Activated T-cell treated with anti-CD3 and anti-CD28 coated beads, Interleukin-2, amount 50 U/mL, for 4 hours (primary cell): ENCODE measurements around the gene SSR2. TPM values are rescaled to one million over a fixed set of nuclear protein-coding genes. Genes with fewer than 3 reads are reported as not detected.
A peak's percentile ranks its signal among the peaks of the same experiment; 100 is the strongest.

Experiments
- ATAC-seq, 2 donors: fragments of 200-7000 bp; cut with Tn5 transposase; one replicate each; pipeline ENCODE4 v1.10.0; 2021
- DNase-seq: peaks from one replicate; pipeline ENCODE4 v3.0.0-alpha.2; 2020
- H3K27me3 Mint-ChIP-seq: one replicate; pipeline ENCODE4 v1.8.0; 2021; ENCODE audit warnings: low read depth, mixed read lengths
- H3K36me3 Mint-ChIP-seq: one replicate; pipeline ENCODE4 v1.8.0; 2022; ENCODE audit warnings: mixed read lengths; ENCODE audit not compliant: insufficient read depth
- H3K4me1 Mint-ChIP-seq: one replicate; pipeline ENCODE4 v1.8.0; 2021; ENCODE audit warnings: low read depth, mixed read lengths
- H3K4me3 Mint-ChIP-seq: one replicate; pipeline ENCODE4 v1.8.0; 2021; ENCODE audit warnings: mild to moderate bottlenecking, moderate library complexity, mixed read lengths
- H3K9me3 Mint-ChIP-seq: one replicate; pipeline ENCODE4 v1.8.0; 2021; ENCODE audit warnings: mixed read lengths
- total RNA-seq, 3 donors: library from RNA; stranded (reverse); gene quantifications; one replicate each; pipeline ENCODE4 v1.2.1, GENCODE V29; 2021

The SSR2 gene
- total RNA-seq, 3 donors from 2014 or later: 167 to 183 (median 173) TPM

DNA sequence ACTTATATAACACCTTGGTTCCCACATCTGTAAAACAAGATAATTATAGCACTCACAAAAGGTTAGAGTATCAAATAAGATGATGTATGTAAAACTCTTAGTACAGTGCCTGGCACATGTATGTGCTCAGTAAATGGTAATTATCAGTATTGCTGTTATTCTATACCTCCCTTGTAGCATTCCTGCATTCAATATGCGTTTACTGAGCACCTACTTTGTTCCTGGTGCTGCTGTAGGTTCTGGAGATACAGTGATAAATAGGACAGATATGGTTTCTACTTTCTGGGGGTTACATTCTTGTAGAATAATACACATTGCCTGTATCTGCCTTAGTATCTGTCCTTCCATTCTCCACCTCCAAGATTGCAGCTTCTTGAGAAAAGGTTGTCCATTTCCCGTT lies 1.2 kb upstream of the SSR2 start:
- Mint-ChIP-seq H3K4me1 (peaks cover 26% of the 10 kb centered on the region), H3K27me3 (peaks cover 3% of the 10 kb centered on the region), H3K9me3 (no peaks in the 10 kb centered on the region), H3K4me3 (peak overlapping the region; percentile 33), H3K36me3 (peaks cover 14% of the 10 kb centered on the region)
- no peak for DNase-seq
- no peak for ATAC-seq

DNA sequence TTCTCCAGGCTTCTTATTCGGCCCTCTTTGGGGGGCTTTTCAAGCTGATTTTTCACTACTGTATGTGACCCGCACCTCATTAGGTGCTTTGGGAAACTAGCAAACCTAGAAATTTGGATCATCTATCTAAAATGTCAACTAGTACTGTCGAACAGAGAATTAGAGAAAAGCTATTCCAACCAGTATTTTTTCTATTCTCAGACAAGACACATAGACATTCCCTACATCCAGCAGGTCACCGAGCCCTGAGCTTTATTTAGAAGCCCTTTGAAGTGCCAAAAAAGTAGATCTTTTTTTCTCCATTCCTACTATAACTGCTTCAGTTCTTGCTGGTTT lies 310 bp upstream of the SSR2 start:
- Mint-ChIP-seq H3K4me1 (peaks cover 27% of the 10 kb centered on the region), H3K4me3 (peak overlapping the region; percentile 96)
- ATAC-seq: no peak

DNA sequence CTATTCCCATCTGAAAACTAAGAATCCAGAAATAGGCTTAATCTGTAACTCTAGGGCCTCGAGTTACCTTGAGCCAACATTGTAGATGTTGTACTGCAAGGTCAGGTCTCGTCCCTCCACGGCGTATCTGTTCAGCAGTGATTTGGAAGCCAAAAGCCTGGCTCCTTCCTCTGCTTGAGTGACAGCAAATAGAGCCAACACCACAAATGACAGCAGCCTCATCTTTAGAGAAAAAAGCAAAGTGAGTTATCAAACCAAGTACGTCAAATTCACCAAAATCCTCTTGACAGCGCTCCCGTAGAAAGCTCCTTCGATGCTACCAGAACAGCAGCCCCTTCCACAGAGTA lies 832 bp downstream of the SSR2 start:
- H3K9me3 Mint-ChIP-seq: no peaks in the 10 kb centered on the region
- peaks cover 17% of the 10 kb centered on the region for H3K36me3 Mint-ChIP-seq
- H3K27me3 Mint-ChIP-seq: no peaks in the 10 kb centered on the region
- H3K4me1 Mint-ChIP-seq: peaks cover 25% of the 10 kb centered on the region
- ATAC-seq: no peak
- H3K4me3 Mint-ChIP-seq: peak overlapping the region; percentile 96
- DNase-seq: no peak

More for the DNA sequence above, 310 bp upstream of the SSR2 start:
- no peak for DNase-seq
- Mint-ChIP-seq H3K9me3 (no peaks in the 10 kb centered on the region), H3K36me3 (peaks cover 17% of the 10 kb centered on the region), H3K27me3 (peaks cover 3% of the 10 kb centered on the region)

DNA sequence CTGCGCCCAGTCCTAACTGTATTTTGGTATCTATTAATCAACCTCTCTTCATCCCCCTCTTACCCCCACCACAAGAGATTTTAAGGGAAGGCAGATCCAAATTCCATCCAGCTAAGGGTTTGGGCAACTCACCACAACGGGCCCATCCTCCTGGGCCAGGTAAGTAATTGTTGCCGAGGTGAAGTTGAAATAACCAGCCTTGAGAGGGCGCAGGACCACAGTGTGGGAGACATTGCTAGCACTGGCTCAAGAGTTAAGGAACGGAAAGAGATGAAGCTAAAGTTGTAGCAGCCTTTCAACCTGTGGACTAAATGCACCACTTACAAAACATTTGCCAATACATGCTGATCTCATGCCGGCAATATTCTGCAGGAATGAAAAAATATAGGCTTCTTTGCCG lies 5.9 kb downstream of the SSR2 start:
- ATAC-seq: no peak
- peaks cover 39% of the 10 kb centered on the region for H3K36me3 Mint-ChIP-seq
- DNase-seq: no peak
- no peak overlapping the region for H3K4me3 Mint-ChIP-seq
- no peaks in the 10 kb centered on the region for H3K9me3 Mint-ChIP-seq
- no peaks in the 10 kb centered on the region for H3K27me3 Mint-ChIP-seq
- H3K4me1 Mint-ChIP-seq: peaks cover 21% of the 10 kb centered on the region

DNA sequence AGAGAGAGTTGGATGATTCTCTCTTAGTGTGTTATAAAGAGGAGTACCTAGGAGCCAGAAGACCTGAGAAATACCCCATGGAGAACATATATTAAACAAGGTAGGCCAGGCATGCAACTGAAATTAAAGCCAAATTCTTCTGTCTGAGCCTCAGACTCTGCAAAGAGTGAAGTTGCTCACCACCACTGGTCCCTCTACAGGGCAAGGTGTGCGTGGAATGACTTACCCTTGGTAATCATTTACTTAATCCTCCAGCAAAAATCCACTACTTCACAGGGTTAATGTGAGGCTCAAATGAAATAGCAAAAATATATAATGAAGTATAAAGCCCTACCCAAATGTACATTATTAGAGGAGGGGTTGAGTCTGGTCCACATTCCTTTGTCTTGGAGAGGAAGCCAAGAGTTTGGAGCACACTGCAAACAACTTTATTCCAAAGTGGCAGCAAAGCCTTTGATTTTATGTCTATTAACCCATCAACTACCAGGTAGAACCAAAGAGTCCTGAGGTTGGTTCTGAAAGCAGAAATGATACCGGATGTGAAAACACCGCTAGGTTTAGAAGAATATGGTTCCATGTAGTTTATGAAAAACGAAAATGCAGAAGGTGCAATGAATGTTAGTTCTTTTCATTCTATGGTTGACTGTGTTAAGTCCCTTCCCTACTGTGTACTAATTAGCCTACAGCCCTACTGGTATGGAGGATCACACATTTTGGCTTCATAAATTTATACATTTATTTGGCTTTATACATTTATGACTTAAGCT lies 8.5 kb downstream of the SSR2 start:
- H3K9me3 Mint-ChIP-seq: no peaks in the 10 kb centered on the region
- ATAC-seq: no peak
- no peak for DNase-seq
- peaks cover 12% of the 10 kb centered on the region for H3K4me1 Mint-ChIP-seq
- no peaks in the 10 kb centered on the region for H3K27me3 Mint-ChIP-seq
- peaks cover 39% of the 10 kb centered on the region for H3K36me3 Mint-ChIP-seq
- H3K4me3 Mint-ChIP-seq: no peak overlapping the region

DNA sequence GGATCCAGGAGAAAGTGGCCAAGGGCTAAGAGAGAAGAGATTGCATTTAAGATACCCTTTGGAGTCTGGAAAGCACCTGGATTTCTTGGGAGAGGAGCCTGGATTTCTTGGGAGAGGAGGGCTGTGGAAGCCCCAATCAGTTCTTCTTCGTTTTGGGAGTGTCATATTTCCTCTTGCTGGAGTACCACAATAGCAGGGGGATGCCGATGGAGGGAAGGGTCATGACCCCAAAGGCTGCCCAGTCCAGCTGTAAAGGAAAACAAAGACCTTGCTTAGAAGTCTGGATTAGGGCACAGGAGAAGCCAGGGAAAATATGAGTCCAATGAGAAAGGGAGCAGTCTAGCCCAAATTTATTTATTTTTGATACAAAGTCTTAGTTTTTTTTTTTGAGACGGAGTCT lies 11.3 kb downstream of the SSR2 start:
- no peak for DNase-seq
- H3K4me3 Mint-ChIP-seq: no peak overlapping the region
- H3K4me1 Mint-ChIP-seq: peaks cover 26% of the 10 kb centered on the region
- no peak for ATAC-seq
- no peaks in the 10 kb centered on the region for H3K27me3 Mint-ChIP-seq
- H3K36me3 Mint-ChIP-seq: peaks cover 35% of the 10 kb centered on the region
- no peaks in the 10 kb centered on the region for H3K9me3 Mint-ChIP-seq

DNA sequence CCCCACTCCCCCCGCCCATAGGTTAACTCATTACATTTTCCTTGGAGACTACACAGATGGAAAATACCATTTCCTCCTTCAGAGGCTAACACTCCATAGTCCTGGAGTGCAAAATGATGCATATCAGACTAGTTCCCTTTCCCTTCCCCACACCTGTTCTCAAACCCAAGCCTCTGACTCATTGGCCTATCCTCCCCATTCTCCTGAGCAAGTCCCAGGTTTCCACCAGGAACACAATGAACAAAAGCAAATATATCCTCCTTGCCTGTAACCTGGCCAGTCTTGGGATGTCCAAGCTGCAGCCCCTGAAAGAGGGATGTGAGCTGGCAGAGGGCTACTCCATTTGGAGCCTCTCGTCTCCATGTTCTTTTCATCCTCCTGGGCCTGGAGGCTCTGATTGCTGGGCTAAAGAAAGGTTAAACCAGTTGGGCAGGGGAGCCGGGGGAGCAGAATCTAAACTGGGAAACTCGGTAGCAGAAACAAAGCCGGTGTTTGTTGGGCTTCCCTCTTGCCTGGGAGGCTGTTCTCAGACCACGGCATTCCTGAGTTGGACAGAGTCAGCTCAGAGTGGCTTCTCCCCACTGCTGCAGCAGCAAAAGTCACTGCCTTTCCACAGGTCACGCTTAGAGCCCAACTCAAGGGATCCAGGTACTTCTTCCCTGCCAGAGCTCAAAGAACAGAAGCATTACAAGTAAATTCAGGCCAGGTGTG lies 13.9 kb downstream of the SSR2 start:
- Mint-ChIP-seq H3K4me3 (no peak overlapping the region), H3K9me3 (no peaks in the 10 kb centered on the region), H3K36me3 (peaks cover 29% of the 10 kb centered on the region), H3K27me3 (no peaks in the 10 kb centered on the region), H3K4me1 (peaks cover 25% of the 10 kb centered on the region)
- no peak for DNase-seq
- ATAC-seq: peak in 1 of 2 donors; percentile 7

DNA sequence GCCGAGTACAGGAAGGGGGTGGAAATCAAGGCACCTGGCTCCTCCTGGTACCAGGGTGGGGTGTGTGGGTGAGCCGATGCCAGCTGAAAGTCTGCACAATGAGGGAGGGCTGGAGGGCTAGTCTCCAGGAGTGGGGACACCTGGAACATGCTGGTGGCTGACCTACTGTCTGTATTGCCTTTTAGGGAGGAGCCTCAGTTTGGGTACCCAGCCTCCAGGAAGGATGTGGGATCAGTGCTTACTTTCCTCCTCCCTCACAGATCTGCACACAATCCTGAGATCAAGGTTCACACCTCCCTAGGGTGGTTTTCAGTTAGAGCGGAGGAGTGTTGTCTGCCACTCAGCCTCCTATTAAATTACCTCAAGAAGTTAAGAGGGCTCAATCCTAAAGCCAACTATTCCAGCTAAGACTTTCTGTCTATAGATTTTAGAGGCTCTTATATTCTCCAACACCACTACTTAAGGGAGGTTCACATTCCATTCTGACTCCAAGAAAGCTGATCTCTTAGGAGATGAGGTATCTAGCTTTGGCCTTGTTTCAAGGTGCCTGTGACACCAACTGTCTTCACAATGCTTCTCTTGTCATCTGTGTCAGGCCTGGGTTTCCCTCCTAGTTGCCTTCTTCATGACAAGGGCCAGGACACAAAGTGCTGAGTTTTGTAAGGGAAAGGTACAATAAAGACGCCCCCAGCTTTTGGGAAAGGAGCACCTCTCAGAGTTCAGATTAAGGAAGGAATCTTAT lies 15.7 kb downstream of the SSR2 start:
- Mint-ChIP-seq H3K4me1 (peaks cover 21% of the 10 kb centered on the region), H3K27me3 (no peaks in the 10 kb centered on the region), H3K4me3 (no peak overlapping the region), H3K36me3 (peaks cover 14% of the 10 kb centered on the region), H3K9me3 (no peaks in the 10 kb centered on the region)
- no peak for DNase-seq
- ATAC-seq: peak; percentile 79 to 82

DNA sequence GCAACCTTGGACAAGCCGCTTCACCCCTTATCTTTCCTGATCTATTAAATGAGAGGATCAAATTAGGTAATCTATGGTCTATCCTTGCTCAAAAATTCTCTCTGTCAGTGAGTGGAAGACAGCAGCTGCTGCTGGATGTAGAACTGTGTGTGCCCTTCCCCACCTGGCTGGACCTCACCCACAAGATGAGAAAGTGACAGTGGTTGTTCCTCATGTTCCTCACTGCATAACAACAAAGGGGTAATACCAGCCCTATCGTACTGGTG lies 16.9 kb downstream of the SSR2 start:
- Mint-ChIP-seq H3K9me3 (no peaks in the 10 kb centered on the region), H3K36me3 (peaks cover 8% of the 10 kb centered on the region), H3K27me3 (no peaks in the 10 kb centered on the region), H3K4me1 (peaks cover 21% of the 10 kb centered on the region), H3K4me3 (no peak overlapping the region)
- DNase-seq: no peak
- no peak for ATAC-seq

DNA sequence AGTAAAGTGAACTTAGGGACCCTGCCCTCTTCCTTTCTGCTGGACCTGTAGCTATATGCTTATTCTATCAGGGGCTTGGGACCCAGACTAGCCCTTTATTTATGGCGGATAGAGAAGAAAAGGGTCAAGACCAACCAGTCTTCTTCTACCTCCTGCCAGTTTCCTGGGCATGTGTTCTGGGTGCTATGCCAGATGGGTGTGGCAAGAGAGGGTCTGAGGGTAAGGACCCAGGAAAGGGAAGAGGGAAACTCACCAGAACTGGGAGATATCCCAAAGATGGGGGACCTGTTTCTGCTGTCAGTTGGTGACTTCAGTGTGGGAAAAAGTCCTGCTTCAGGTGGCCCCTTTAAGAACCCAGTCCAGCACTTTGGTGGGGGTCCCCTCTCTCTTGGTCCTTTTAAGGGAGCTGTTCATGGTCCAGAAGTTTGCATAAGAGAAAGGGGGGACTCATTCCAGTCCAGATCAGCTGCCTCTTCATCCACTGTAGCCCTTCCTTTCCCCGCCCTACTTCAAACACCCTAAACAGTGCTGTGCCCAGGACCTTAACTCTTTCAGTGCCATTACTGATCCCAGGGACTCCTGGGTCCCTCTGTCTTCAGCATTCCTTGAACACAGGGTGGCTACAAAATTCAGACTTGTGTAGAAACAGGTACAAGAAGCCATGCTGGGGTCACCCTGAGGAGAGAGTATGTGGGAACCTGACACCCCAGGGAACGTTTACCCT lies 18.4 kb downstream of the SSR2 start:
- H3K27me3 Mint-ChIP-seq: no peaks in the 10 kb centered on the region
- no peak for ATAC-seq
- H3K4me1 Mint-ChIP-seq: peaks cover 18% of the 10 kb centered on the region
- peaks cover 3% of the 10 kb centered on the region for H3K36me3 Mint-ChIP-seq
- no peak overlapping the region for H3K4me3 Mint-ChIP-seq
- no peak for DNase-seq
- no peaks in the 10 kb centered on the region for H3K9me3 Mint-ChIP-seq

DNA sequence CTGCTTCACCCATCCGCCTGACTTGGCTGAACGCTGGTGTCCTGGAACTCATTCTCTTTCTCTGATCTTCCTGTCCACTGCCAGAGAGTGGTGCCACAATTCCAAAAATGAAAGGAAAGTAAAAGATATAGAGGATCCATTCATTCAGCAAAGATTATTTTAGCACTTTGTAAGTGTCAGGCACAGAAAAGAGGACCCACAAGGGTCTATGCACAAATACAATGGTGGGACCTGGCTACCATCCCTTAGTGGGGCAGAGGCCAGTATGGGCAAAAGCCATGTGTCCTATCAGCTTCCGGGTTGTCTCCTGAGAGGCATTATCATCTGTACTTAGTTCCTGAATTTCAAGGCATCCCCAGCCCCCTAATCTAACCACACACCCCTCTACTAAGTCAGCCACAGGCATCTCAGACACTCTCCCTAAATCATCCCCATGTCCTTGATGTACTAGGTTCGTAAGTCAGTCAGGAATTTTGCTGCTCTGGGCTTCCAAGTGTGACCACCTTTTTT lies 19.0 kb downstream of the SSR2 start:
- H3K27me3 Mint-ChIP-seq: no peaks in the 10 kb centered on the region
- DNase-seq: no peak
- peaks cover 2% of the 10 kb centered on the region for H3K36me3 Mint-ChIP-seq
- peaks cover 16% of the 10 kb centered on the region for H3K4me1 Mint-ChIP-seq
- H3K4me3 Mint-ChIP-seq: no peak overlapping the region
- ATAC-seq: no peak
- no peaks in the 10 kb centered on the region for H3K9me3 Mint-ChIP-seq

DNA sequence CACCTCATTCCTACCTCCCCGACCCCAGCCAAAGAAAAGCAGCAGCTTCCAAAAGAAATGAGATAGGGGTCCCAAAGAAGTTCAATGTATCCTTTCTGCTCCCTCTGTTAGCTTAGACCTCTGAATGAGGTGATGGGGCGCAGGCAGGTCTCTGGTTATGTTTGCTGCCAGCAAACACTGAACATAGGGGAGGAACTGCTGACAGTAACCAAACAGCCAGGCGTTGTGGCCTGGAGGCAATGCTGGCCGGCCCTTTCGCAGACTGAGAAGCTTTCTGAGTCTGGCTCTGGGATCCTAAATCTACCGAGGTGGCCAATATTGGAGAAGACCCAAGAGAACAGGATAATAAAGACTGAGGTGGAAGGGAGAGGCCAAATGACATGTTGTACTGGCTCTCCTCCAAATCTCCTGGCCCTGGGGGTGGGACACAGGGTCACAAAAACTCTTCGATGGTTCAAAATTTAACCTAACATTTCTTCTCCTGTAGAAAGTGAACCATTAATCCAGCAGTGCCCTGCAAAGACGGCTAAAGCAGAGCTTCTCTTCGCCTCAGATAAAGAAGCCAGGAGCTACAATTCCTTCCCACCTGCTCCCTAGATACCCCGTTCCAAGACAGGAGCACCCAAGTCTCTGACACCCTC lies 19.6 kb downstream of the SSR2 start:
- Mint-ChIP-seq H3K27me3 (no peaks in the 10 kb centered on the region), H3K9me3 (no peaks in the 10 kb centered on the region)
- ATAC-seq: no peak

DNA sequence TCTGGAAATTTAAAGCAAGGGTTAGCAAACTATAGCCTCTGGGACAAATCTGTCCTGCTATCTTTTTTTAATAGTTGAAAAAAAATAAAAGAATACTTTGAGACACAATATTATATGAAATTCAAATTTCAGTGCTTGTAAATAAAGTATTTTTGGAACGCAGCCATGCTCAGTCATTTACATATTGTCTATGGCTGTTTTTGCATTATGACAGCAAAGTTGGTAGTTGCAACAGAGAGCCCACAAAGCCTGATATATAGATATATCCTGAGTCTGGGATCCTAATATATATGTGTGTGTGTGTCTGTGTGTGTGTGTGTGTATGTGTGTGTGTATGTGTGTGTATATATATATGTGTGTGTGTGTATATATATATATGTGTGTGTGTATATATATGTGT lies 20.8 kb downstream of the SSR2 start:
- no peak for DNase-seq
- Mint-ChIP-seq H3K4me1 (peaks cover 6% of the 10 kb centered on the region), H3K4me3 (no peak overlapping the region), H3K27me3 (no peaks in the 10 kb centered on the region), H3K9me3 (no peaks in the 10 kb centered on the region), H3K36me3 (no peaks in the 10 kb centered on the region)
- no peak for ATAC-seq

More for the DNA sequence above, 19.6 kb downstream of the SSR2 start:
- Mint-ChIP-seq H3K4me1 (peaks cover 14% of the 10 kb centered on the region), H3K36me3 (no peaks in the 10 kb centered on the region), H3K4me3 (no peak overlapping the region)
- DNase-seq: no peak

DNA sequence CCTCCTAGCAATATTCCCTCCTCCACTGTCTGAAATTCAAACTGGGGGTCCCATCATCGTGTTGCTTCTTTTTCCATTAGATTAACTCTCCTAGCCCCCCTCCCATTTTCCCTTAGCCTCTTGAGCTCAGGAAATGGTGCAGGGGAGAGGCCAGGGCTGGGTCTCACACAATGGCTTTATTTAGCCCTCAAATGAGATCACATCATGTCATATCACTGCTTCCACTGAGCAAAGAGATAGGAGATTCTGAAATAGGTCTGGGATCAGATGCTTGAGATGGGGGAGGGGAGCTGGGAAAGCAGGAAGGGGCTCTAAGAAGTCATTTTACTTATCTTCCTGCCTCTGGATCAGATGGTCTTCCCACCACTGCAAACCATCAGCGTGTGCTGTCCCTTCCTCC lies 24.6 kb downstream of the SSR2 start:
- no peaks in the 10 kb centered on the region for H3K9me3 Mint-ChIP-seq
- no peaks in the 10 kb centered on the region for H3K36me3 Mint-ChIP-seq
- ATAC-seq (no peak), DNase-seq (no peak)
- no peaks in the 10 kb centered on the region for H3K27me3 Mint-ChIP-seq
- no peak overlapping the region for H3K4me3 Mint-ChIP-seq
- H3K4me1 Mint-ChIP-seq: no peaks in the 10 kb centered on the region
